Measurements from ENCODE around the gene DPYSL3.

Gene DPYSL3

GRCh38 chr5:147472664-147473475 lies 37.0 kb downstream of the DPYSL3 start:
- DNase-seq (ENCODE audit: low read depth): no peak

GRCh38 chr5:147467973-147468508 lies 41.8 kb downstream of the DPYSL3 start:
- no peak for DNase-seq (ENCODE audit: low read depth)

GRCh38 chr5:147466360-147466980 lies 43.4 kb downstream of the DPYSL3 start:
- DNase-seq (ENCODE audit: low read depth): no peak

DNA sequence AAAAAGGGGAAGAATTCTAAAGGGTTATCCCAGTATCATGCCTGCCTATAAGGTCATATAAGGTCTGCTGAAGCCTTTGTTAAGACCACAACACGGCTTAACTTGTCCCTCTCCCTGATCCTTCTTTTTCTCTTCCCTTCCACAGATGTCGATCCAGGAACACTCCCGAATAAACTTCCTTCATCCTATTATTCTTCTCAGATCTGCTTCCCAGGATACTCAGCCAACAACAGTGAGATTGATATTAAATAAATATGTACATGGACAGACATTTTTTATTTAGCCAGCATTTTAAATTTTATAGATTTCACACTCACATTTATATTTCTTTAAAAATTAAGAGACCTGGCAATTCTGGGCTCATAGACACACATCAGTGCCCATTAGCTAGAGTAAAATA lies 44.1 kb downstream of the DPYSL3 start:
- DNase-seq (ENCODE audit: low read depth): no peak

DNA sequence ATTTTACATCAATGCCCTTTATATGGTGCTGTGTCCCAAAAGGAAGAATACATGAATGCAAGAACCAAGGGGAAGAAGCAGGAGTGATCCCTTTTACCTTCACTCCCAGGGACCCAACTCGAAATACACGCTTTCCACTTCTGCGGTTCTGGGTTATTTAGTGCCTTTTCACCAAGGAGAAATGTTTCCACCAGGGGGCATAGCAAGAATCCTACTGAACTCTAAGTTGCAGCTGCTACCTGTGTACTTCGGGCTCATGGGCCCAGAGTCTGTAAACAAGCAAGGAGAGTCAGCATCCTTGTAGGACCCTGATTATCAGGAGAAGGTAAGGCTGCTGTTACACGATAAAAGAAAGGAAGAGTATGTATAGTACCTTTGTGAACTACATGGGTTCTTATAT lies 45.7 kb downstream of the DPYSL3 start:
- no peak for DNase-seq (ENCODE audit: low read depth)

DNA sequence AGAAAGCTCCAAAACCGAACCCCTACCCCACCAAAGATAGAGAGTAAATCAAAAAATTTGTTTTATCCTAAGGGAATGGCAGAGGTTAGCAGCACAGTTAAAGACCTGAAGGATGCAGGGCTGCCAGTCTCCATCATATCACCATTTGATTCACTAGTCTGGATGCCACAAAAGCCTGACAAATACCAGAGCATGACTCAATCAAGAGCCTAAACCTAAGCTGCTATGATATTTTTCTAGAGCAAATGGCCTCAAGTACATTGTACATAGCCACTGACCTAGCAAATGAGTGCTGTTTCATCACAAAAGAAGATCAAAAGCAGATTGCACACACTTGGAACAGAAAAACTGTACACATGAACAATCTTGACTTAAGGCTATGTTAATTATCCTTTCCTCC lies 48.0 kb downstream of the DPYSL3 start:
- DNase-seq (ENCODE audit: low read depth): no peak

GRCh38 chr5:147460380-147460779 lies 49.5 kb downstream of the DPYSL3 start:
- DNase-seq (ENCODE audit: low read depth): no peak

GRCh38 chr5:147458581-147458980 lies 51.3 kb downstream of the DPYSL3 start:
- DNase-seq (ENCODE audit: low read depth): no peak

DNA sequence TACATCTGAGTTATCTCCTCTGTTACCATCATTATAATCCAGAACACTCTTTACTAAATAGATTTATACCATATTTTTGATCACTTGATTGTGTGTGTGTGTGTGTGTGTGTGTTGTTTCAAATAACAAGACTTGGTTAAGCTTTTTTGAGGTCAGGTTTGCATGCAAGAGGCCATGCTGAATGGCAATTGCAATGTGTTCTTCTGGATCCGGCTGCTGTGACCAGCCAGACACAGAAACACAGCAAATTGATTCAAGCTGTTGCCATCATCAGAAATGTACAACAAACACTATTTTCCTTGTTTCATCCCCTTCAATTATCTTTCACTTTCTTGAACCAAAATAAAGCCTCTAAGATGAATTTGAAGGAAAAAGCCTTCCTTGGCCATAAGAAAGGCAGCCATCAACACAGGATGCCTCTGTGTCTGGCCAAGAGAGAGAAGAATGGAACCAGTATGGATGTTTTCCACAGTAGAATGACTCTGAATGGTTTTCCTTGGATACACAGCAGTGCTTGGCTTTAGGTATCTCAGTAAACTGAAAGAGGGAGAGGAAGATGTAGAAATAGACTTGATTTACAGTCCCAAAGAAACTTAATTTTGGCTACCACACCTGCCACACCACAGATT lies 53.9 kb downstream of the DPYSL3 start:
- DNase-seq (ENCODE audit: low read depth): no peak

DNA sequence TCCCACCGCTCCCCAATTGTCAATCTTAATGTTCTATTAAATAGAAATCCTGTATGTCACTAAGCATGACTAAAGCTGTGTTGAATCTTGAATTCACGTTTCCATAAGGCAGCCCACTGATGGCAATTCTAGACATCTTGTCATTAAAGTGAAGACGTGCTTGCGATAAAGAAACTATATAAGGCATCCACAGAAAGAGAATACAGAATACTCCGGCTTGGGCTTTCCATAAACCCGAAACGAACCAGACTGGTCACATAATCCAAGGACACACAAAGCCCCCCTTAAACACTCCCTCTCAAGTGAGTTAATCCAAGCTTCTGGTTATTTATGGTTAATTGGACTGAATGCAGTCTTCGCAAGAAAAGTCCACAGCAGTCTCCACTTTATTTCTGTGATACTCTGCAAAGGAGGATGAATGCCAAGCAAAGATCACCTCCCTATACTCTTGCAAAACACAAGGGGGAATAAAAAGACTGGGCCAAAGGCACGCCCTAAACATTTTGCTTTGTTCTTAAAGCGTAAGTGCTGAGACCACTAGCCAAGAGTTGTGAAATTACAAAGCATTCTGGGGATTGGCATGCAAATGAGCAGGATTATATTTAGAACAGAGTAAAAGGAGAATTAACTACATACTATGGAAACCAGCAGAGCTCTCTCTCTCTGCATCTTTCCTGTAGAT lies 54.7 kb downstream of the DPYSL3 start:
- no peak for DNase-seq (ENCODE audit: low read depth)

GRCh38 chr5:147453875-147454814 lies 55.7 kb downstream of the DPYSL3 start:
- peak; percentile 57 for DNase-seq (ENCODE audit: low read depth)

DNA sequence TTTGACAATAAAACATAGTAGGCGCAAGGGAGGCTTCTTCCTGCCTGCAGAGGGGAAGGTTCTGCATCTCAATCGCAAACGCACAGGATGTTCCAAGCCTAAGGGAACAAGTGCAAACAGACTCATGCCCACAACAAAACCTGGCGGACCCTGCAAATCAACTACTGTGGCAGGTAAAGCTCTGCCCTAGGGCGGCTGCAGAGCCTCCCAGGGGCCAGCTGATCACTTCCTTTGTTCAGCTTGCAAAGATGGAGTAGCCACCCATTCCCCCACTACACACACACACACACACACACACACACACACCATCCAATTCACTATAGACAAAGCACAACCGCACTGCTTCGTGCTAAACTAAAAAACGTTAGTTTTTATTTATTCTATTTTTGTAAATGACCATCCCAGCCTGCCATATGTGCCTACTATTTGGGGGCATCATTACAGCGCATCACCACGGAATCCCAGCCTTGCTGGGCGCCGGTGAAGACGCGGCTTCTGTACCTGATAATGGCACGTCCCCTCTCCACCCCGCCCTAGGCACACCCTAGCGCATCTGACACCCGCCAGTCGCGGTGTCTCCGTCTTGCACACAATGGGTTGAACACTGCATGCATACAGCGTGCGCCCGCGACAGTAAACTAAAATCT lies 57.6 kb downstream of the DPYSL3 start:
- no peak for DNase-seq (ENCODE audit: low read depth)

DNA sequence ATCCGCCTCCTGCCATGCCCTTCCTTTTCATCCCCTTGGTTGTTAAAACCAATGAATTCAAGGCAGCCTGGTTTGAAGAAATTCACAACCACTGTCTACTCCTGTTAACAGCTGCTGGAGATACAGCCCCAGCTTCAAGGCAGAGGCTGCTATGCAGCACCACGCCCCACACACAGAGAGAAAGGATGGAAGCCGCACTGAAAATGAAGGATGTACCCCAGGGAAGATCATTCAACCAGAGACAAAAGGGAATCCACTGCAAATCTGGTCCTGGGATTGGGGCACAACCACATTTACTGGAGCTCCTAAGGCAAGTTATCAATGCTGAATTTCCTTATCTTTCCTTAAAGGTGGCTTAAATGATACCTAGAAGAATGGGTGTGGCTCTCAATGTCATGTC lies 58.7 kb downstream of the DPYSL3 start:
- DNase-seq (ENCODE audit: low read depth): no peak

GRCh38 chr5:147450606-147451005 lies 59.3 kb downstream of the DPYSL3 start:
- DNase-seq (ENCODE audit: low read depth): no peak

GRCh38 chr5:147448766-147449165 lies 61.1 kb downstream of the DPYSL3 start:
- no peak for DNase-seq (ENCODE audit: low read depth)

GRCh38 chr5:147446523-147446922 lies 63.3 kb downstream of the DPYSL3 start:
- no peak for DNase-seq (ENCODE audit: low read depth)

- no peak for DNase-seq (ENCODE audit: low read depth)
Measured at GRCh38 chr5:147445917-147446316, 64.0 kb downstream of the DPYSL3 start.

- no peak for DNase-seq (ENCODE audit: low read depth)
Measured at GRCh38 chr5:147445090-147445489, 64.8 kb downstream of the DPYSL3 start.

DNA sequence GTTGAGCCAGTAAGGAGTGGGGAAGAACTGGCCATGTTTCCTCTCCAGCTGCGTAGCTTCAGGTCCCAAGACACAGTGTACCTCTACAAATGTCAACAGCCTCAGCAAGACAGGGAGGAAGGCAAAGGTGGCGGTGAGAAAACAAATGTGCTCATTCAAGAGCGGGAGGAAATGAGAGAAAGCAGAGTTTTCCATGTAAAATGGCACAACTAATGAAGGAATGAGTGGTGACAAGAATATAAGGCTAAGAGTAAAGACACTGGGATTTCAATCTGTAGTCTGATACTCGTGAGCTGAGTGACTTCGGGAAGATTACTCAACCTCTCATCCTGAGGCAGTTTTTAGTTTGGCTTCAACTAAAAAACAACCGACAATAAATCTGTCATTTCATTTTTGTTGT lies 67.6 kb downstream of the DPYSL3 start:
- DNase-seq (ENCODE audit: low read depth): no peak

DNA sequence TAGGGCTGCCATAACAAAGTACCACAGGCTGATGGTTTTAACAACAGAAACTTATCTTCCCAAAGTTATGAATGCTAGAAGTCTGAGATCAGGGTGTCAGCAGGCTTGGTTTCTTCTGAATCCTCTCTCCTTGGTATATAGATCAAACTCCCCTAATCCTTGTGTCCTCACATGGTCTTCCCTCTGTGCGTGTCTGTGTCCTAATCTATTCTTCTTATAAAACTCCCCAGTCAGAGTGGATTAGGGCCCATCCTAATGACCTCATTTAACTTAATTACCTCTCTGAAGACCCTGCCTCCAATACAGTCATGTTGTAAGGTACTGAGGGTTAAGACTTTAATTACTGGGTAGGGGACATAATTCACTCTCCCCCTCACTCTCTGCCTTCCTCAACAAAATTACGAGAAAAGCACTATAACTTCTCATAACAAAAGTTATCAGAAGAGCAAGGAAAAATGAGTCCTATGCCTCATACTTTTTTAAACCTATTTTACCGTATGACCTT lies 68.6 kb downstream of the DPYSL3 start:
- DNase-seq (ENCODE audit: low read depth): no peak

DNA sequence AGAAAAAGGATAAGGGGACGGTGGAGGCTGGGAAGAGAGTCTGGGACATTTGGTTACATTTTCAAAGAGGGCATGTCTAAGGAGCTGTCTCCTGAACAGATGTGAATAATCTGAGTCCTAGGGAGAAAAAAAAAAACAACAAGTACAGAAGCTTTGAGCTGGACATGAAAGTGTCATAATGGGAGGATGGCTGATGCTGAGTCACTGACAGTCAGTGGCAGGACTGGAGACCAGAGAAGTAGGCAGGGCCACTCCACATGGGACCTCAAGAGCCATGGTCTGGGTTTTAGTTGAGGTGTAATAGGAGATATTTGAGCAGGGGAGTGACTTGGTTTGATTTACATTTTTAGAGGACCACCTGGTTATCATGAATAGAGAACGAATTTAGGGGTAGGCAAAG lies 70.6 kb downstream of the DPYSL3 start:
- no peak for DNase-seq (ENCODE audit: low read depth)

All from activated T-cell treated with anti-CD3 and anti-CD28 coated beads for 24 hours (primary cell).